Peyer's patch (tissue), 4 donors: ENCODE data around the gene EFEMP2.

ENCODE experiments used
- POLR2A ChIP-seq, 2 donors: fragments of 450-650 bp; IDR thresholded peaks; one replicate each; pipeline ENCODE4 v1.5.1; 2017; ENCODE audit warnings: antibody characterized with exemption in 2 of 2, mild to moderate bottlenecking in 2 of 2, moderate library complexity in 2 of 2
- TF ChIP-seq, protein P1 (sequence below), 6 experiments: fragments of 450-650 bp in 4 of 6; fragments of 200-600 bp in 2 of 6; sonication (generic) in 1 of 6; IDR thresholded peaks; one replicate each; pipeline ENCODE4 v1.5.1; 2017 to 2019; ENCODE audit warnings: antibody characterized with exemption in 6 of 6, mild to moderate bottlenecking in 3 of 6, moderate library complexity in 1 of 6

GRCh38 chr11:65917077-65917433 is 44.5 kb upstream of the EFEMP2 start:
- TF ChIP-seq, protein P1, sequence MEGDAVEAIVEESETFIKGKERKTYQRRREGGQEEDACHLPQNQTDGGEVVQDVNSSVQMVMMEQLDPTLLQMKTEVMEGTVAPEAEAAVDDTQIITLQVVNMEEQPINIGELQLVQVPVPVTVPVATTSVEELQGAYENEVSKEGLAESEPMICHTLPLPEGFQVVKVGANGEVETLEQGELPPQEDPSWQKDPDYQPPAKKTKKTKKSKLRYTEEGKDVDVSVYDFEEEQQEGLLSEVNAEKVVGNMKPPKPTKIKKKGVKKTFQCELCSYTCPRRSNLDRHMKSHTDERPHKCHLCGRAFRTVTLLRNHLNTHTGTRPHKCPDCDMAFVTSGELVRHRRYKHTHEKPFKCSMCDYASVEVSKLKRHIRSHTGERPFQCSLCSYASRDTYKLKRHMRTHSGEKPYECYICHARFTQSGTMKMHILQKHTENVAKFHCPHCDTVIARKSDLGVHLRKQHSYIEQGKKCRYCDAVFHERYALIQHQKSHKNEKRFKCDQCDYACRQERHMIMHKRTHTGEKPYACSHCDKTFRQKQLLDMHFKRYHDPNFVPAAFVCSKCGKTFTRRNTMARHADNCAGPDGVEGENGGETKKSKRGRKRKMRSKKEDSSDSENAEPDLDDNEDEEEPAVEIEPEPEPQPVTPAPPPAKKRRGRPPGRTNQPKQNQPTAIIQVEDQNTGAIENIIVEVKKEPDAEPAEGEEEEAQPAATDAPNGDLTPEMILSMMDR (IDR thresholded peaks at IDR 0.05), result no peak
- no peak for TF ChIP-seq POLR2A (IDR thresholded peaks at IDR 0.05)
